ENCODE results near the gene HECW1. TPM values are rescaled to one million over a fixed set of nuclear protein-coding genes. Genes with fewer than 3 reads are reported as not detected.

HECW1 gene
- total and polyA plus RNA-seq, 4 donors = 0.05 TPM; not detected in 3

DNA sequence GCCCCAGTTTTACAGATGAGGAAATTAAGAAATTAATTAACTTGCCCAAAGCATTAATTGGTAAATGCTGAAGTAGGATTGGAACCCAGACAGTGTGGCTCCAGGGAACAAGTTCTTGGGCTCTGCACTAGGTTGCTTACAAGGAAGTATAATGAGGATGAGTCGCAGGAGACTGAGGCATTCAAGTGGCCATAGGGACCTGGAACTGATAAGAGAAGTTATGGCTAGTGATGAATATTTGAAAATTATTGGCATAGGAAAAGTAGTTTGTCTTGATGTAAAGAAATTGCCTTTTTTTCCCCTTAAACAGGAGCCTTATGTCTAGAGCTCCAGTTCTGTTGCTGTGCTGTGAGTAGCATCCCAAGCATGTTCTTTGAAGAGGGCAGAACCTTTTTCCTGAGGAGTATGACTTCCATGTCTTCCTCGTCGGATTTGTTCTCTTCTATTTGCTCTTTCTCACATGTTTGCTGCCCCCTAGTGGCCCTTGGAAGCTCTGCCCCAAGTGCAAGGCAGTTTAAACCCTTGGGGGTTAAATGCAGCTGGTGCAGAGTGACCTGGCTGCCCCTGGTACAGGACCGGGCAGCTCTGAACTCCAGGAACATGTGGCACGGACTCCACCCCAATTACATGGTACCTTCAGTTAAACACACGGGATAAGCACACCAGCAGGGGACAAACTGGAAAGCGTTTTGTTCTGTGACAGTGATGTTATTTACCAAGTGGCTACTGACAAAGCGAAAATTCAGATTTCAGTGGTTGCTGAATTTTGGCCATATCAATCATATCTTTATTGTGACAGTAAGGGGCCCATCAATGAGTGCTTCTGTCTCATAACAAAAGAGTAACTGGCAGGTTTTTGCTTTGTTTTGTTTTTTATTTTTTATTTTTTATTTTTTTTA lies 148.8 kb downstream of the HECW1 start:
- peak; percentile 71 for DNase-seq (ENCODE audit: low spot score)
- Histone ChIP-seq H3K4me3 (ENCODE audit: low read depth in 1 of 3, low read length in 3 of 3) (no peak overlapping the region), H3K4me1 (ENCODE audit: control insufficient read depth in 4 of 4, insufficient read depth in 4 of 4, low read length in 3 of 4) (peaks cover 0 to 5% (median 1%) of the 10 kb centered on the region in 4 donors), H3K9me3 (ENCODE audit: control insufficient read depth in 4 of 4, low read length in 3 of 4) (no peaks in the 10 kb centered on the region), H3K27ac (ENCODE audit: low read depth in 1 of 2, low read length in 2 of 2) (no peak overlapping the region), H3K36me3 (ENCODE audit: control insufficient read depth in 4 of 4, insufficient read depth in 3 of 4, low read depth in 1 of 4, low read length in 3 of 4) (no peaks in the 10 kb centered on the region), H3K9ac (ENCODE audit: low read depth in 1 of 2, low read length in 2 of 2) (no peak overlapping the region), H3K27me3 (ENCODE audit: control insufficient read depth in 4 of 4, insufficient read depth in 4 of 4, low read length in 3 of 4) (no peaks in the 10 kb centered on the region)
- TF ChIP-seq RXRA (IDR thresholded peaks at IDR 0.05) = peak in 1 of 2 donors; percentile 44
- TF ChIP-seq JUND (IDR thresholded peaks at IDR 0.05) = no peak
- peak; percentile 80 to 90 for TF ChIP-seq RAD21 (IDR thresholded peaks at IDR 0.05)
- TF ChIP-seq SP1 (IDR thresholded peaks at IDR 0.05) = no peak
- peak in 1 of 2 donors; percentile 50 for TF ChIP-seq HNF4A (conservative IDR thresholded peaks at IDR 0.05)
- TF ChIP-seq FOXA2 (IDR thresholded peaks at IDR 0.05) = no peak
- no peak for TF ChIP-seq EGR1 (IDR thresholded peaks at IDR 0.05; ENCODE audit: low read depth in 2 of 2)
- TF ChIP-seq CTCF (IDR thresholded peaks at IDR 0.05; ENCODE audit: low read depth, low read length, missing input control) = peak; percentile 86
- no peak for TF ChIP-seq NR2F2 (IDR thresholded peaks at IDR 0.05)
- no peak for TF ChIP-seq HNF4G (IDR thresholded peaks at IDR 0.05)
- TF ChIP-seq, protein P1, sequence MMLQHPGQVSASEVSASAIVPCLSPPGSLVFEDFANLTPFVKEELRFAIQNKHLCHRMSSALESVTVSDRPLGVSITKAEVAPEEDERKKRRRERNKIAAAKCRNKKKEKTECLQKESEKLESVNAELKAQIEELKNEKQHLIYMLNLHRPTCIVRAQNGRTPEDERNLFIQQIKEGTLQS (IDR thresholded peaks at IDR 0.05) = no peak
- TF ChIP-seq, protein P2, sequence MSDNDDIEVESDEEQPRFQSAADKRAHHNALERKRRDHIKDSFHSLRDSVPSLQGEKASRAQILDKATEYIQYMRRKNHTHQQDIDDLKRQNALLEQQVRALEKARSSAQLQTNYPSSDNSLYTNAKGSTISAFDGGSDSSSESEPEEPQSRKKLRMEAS (IDR thresholded peaks at IDR 0.05) = no peak
- TF ChIP-seq, protein P3, sequence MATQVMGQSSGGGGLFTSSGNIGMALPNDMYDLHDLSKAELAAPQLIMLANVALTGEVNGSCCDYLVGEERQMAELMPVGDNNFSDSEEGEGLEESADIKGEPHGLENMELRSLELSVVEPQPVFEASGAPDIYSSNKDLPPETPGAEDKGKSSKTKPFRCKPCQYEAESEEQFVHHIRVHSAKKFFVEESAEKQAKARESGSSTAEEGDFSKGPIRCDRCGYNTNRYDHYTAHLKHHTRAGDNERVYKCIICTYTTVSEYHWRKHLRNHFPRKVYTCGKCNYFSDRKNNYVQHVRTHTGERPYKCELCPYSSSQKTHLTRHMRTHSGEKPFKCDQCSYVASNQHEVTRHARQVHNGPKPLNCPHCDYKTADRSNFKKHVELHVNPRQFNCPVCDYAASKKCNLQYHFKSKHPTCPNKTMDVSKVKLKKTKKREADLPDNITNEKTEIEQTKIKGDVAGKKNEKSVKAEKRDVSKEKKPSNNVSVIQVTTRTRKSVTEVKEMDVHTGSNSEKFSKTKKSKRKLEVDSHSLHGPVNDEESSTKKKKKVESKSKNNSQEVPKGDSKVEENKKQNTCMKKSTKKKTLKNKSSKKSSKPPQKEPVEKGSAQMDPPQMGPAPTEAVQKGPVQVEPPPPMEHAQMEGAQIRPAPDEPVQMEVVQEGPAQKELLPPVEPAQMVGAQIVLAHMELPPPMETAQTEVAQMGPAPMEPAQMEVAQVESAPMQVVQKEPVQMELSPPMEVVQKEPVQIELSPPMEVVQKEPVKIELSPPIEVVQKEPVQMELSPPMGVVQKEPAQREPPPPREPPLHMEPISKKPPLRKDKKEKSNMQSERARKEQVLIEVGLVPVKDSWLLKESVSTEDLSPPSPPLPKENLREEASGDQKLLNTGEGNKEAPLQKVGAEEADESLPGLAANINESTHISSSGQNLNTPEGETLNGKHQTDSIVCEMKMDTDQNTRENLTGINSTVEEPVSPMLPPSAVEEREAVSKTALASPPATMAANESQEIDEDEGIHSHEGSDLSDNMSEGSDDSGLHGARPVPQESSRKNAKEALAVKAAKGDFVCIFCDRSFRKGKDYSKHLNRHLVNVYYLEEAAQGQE (IDR thresholded peaks at IDR 0.05) = no peak
- TF ChIP-seq, protein P4, sequence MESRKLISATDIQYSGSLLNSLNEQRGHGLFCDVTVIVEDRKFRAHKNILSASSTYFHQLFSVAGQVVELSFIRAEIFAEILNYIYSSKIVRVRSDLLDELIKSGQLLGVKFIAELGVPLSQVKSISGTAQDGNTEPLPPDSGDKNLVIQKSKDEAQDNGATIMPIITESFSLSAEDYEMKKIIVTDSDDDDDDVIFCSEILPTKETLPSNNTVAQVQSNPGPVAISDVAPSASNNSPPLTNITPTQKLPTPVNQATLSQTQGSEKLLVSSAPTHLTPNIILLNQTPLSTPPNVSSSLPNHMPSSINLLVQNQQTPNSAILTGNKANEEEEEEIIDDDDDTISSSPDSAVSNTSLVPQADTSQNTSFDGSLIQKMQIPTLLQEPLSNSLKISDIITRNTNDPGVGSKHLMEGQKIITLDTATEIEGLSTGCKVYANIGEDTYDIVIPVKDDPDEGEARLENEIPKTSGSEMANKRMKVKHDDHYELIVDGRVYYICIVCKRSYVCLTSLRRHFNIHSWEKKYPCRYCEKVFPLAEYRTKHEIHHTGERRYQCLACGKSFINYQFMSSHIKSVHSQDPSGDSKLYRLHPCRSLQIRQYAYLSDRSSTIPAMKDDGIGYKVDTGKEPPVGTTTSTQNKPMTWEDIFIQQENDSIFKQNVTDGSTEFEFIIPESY (IDR thresholded peaks at IDR 0.05) = no peak
- 21% methylated on average over 8 of the region's 8 CpGs for WGBS
